GM20431 (cell line): ENCODE measurements around the gene GLRX5.

ENCODE experiments used
- in situ Hi-C: fragments of 300-500 bp; cut with MseI, MboI; formaldehyde crosslinking; loops from one replicate; pipeline ENCODE4 v1.15.0; 2020; ENCODE audit warnings: low sequenced_read_pairs; ENCODE audit not compliant: unreplicated experiment

GLRX5 gene

GRCh38 chr14:95515596-95516552 is 19.0 kb upstream of the GLRX5 start:
- in situ Hi-C loops = no loop called here

GRCh38 chr14:95516554-95517181 is 18.2 kb upstream of the GLRX5 start, which contains the start of gene SYNE3:
TSS of gene SYNE3 (minus strand) at chr14:95516650. CDS start at chr14:95475821, 40,829 bp downstream.
- in situ Hi-C loops = no loop called here

GRCh38 chr14:95518045-95518751 is 16.7 kb upstream of the GLRX5 start:
- in situ Hi-C loops = no loop called here

- in situ Hi-C loops = loop anchor here (10.0 kb wide), 1 partner anchor 85 kb away; no protein-coding TSS in a partner anchor
These were observed 15.2 kb upstream of the GLRX5 start for GRCh38 chr14:95519699-95520098.

GRCh38 chr14:95520346-95520745 is 14.5 kb upstream of the GLRX5 start:
- in situ Hi-C loops = loop anchor here (10.0 kb wide), 1 partner anchor 86 kb away; no protein-coding TSS in a partner anchor

GRCh38 chr14:95521001-95521400 is 13.8 kb upstream of the GLRX5 start:
- in situ Hi-C loops = loop anchor here (10.0 kb wide), 1 partner anchor 86 kb away; no protein-coding TSS in a partner anchor

GRCh38 chr14:95522116-95522515 is 12.7 kb upstream of the GLRX5 start:
- in situ Hi-C loops = loop anchor here (10.0 kb wide), 1 partner anchor 87 kb away; no protein-coding TSS in a partner anchor

GRCh38 chr14:95522556-95522955 is 12.3 kb upstream of the GLRX5 start:
- in situ Hi-C loops = loop anchor here (10.0 kb wide), 1 partner anchor 88 kb away; no protein-coding TSS in a partner anchor

GRCh38 chr14:95523051-95523814 is 11.6 kb upstream of the GLRX5 start:
- in situ Hi-C loops = loop anchor here (10.0 kb wide), 1 partner anchor 88 kb away; no protein-coding TSS in a partner anchor

GRCh38 chr14:95523815-95524448 is 10.9 kb upstream of the GLRX5 start:
- in situ Hi-C loops = loop anchor here (10.0 kb wide), 1 partner anchor 89 kb away; no protein-coding TSS in a partner anchor

GRCh38 chr14:95524706-95525512 is 9.9 kb upstream of the GLRX5 start:
- in situ Hi-C loops = loop anchor here (10.0 kb wide), 1 partner anchor 90 kb away; no protein-coding TSS in a partner anchor

GRCh38 chr14:95525999-95526398 is 8.9 kb upstream of the GLRX5 start:
- in situ Hi-C loops = loop anchor here (10.0 kb wide), 1 partner anchor 91 kb away; no protein-coding TSS in a partner anchor

GRCh38 chr14:95526483-95527386 is 8.1 kb upstream of the GLRX5 start:
- in situ Hi-C loops = loop anchor here (10.0 kb wide), 1 partner anchor 92 kb away; no protein-coding TSS in a partner anchor

- in situ Hi-C loops = loop anchor here (10.0 kb wide), 1 partner anchor 93 kb away; no protein-coding TSS in a partner anchor
These were observed 7.4 kb upstream of the GLRX5 start for GRCh38 chr14:95527387-95528002.

GRCh38 chr14:95529216-95529615 is 5.6 kb upstream of the GLRX5 start:
- in situ Hi-C loops = loop anchor here (10.0 kb wide), 1 partner anchor 94 kb away; no protein-coding TSS in a partner anchor
